Islet of Langerhans (tissue), 1 donor: Measurements from ENCODE around the gene TTLL10.
"Not testable (repeated sequence)": the region's sequence is repeated elsewhere in the genome, so short reads cannot be mapped to it uniquely, and the experiment has no call there.

Experiments used
- FAIRE-seq: peaks from one replicate; lab custom pipeline; 2011; peaks lifted over from hg19 to GRCh38; lab: Jason Lieb, UNC

Gene TTLL10

GRCh38 chr1:1194723-1195122 lies 21.0 kb downstream of the TTLL10 start:
- FAIRE-seq, result no peak

GRCh38 chr1:1195726-1196125 lies 22.0 kb downstream of the TTLL10 start:
- not testable (repeated sequence) for FAIRE-seq

- no peak for FAIRE-seq
These were observed 22.9 kb downstream of the TTLL10 start for GRCh38 chr1:1196431-1197187.

GRCh38 chr1:1197188-1197500 lies 23.5 kb downstream of the TTLL10 start:
- no peak for FAIRE-seq

GRCh38 chr1:1197551-1198422 lies 24.1 kb downstream of the TTLL10 start:
- FAIRE-seq, result no peak

- no peak for FAIRE-seq
These were observed 24.9 kb downstream of the TTLL10 start for GRCh38 chr1:1198423-1199140.

- FAIRE-seq, result no peak
These were observed 25.7 kb downstream of the TTLL10 start for GRCh38 chr1:1199141-1199960.

GRCh38 chr1:1199961-1200875 lies 26.5 kb downstream of the TTLL10 start:
- FAIRE-seq, result no peak

- FAIRE-seq, result no peak
These were observed 27.5 kb downstream of the TTLL10 start for GRCh38 chr1:1200876-1201810.

GRCh38 chr1:1202831-1203560 lies 29.3 kb downstream of the TTLL10 start:
- FAIRE-seq, result no peak

- no peak for FAIRE-seq
These were observed 30.1 kb downstream of the TTLL10 start for GRCh38 chr1:1203561-1204424.

GRCh38 chr1:1204425-1204920 lies 30.8 kb downstream of the TTLL10 start:
- FAIRE-seq, result no peak

GRCh38 chr1:1204998-1205768 lies 31.5 kb downstream of the TTLL10 start:
- FAIRE-seq, result no peak

- FAIRE-seq, result no peak
These were observed 32.2 kb downstream of the TTLL10 start for GRCh38 chr1:1205769-1206375.

- FAIRE-seq, result no peak
These were observed 32.8 kb downstream of the TTLL10 start, which contains the start of gene TNFRSF18 for GRCh38 chr1:1206376-1206965. TNFRSF18 (minus strand) TSS chr1:1206592; CDS start chr1:1206571, 21 bp downstream.

GRCh38 chr1:1206966-1207531 lies 33.4 kb downstream of the TTLL10 start:
- no peak for FAIRE-seq
